Right lobe of liver (tissue), 6 donors: ENCODE data around the gene SERINC5. TPM values are rescaled to one million over a fixed set of nuclear protein-coding genes. Genes with fewer than 3 reads are reported as not detected.
"Not testable (repeated sequence)": the region's sequence is repeated elsewhere in the genome, so short reads cannot be mapped to it uniquely, and the experiment has no call there.

Experiments
- ATAC-seq, 4 donors: fragments of 200-7000 bp; cut with Tn5 transposase; one replicate each; pipeline ENCODE4 v1.9.1; 2020; ENCODE audit warnings: mild to moderate bottlenecking in 4 of 4, moderate library complexity in 4 of 4
- DNase-seq, 3 donors: peaks; one replicate each; pipeline ENCODE4 v3.0.0-alpha.2; 2020
- H3K27ac ChIP-seq, 3 donors: fragments of 200-600 bp; one replicate each; pipeline ENCODE4 v1.8.0; 2022
- H3K27me3 ChIP-seq, 2 donors: fragments of 200-600 bp; one replicate each; pipeline ENCODE4 v1.8.0; 2022
- H3K36me3 ChIP-seq, 4 donors: fragments of 200-600 bp; sonication (generic) in 1 of 4; one replicate each; pipeline versions ENCODE4 v1.5.1 to v1.8.0; 2017 to 2022; ENCODE audit warnings: control low read depth in 1 of 4
- H3K4me1 ChIP-seq, 4 donors: fragments of 200-600 bp; sonication (generic) in 1 of 4; one replicate each; pipeline versions ENCODE4 v1.5.1 to v1.8.0; 2017 to 2022; ENCODE audit warnings: control low read depth in 1 of 4
- H3K4me3 ChIP-seq, 3 donors: fragments of 200-600 bp; one replicate each; pipeline ENCODE4 v1.8.0; 2022
- H3K9me3 ChIP-seq, 4 donors: fragments of 200-600 bp; sonication (generic) in 1 of 4; one replicate each; pipeline versions ENCODE4 v1.5.1 to v1.8.0; 2017 to 2022; ENCODE audit warnings: control low read depth in 1 of 4
- POLR2A ChIP-seq: fragments of 450-650 bp; IDR thresholded peaks from one replicate; pipeline ENCODE4 v1.6.1; 2017; ENCODE audit warnings: antibody characterized with exemption, mild to moderate bottlenecking
- WGBS: methylation state at CpG from one replicate; pipeline ENCODE4 v1.1.6; 2018; ENCODE audit warnings: low coverage, low lambda C conversion rate; ENCODE audit not compliant: insufficient coverage; ENCODE audit errors: missing lambda C conversion rate; 5-methylcytosine and 5-hydroxymethylcytosine counted together
- intact Hi-C, 2 donors: fragments of 100-400 bp; cut with DNase I; formaldehyde crosslinking; loops; one replicate each; pipeline versions ENCODE4 v1.11.2 to v1.14.1; 2022
- total RNA-seq, 6 experiments: library from RNA; depleted of rRNA in 2 of 6; stranded (reverse); fragments of >200 nt in 2 of 6; fragmentation: NEBNext Ultra II Directional in 3 of 6; extraction: Animal tissue kit (Norgen Biotek cat#: 25700) in 3 of 6; gene quantifications; one replicate each; pipeline versions ENCODE4 v1.1.0 to v1.2.4, GENCODE V29; 2016 to 2023
- TF ChIP-seq, protein P1 (sequence below), 4 donors: fragments of 200-600 bp in 3 of 4; fragments of 450-650 bp in 1 of 4; IDR thresholded peaks; one replicate each; pipeline versions ENCODE4 v1.5.1 to v1.8.0; 2016 to 2022; ENCODE audit warnings: antibody characterized with exemption in 4 of 4, mild to moderate bottlenecking in 2 of 4
- donor health status: DM: no; HTN: yes; CAD: no.
- donor health status: DM: no; HTN: no; CAD: no.
- donor health status: DM: no; HTN: no; CAD: no.
- donor health status: DM: no; HTN: yes; CAD: no.
- donor health status: DM: no; HTN: yes; CAD: no.

SERINC5 gene
- total RNA-seq, 6 experiments from 2014 or later: 30.1 to 82.1 (median 57.9) TPM

- Histone ChIP-seq H3K27me3 (no peaks in the 10 kb centered on the region), H3K36me3 (no peaks in the 10 kb centered on the region), H3K27ac (no peak overlapping the region), H3K4me1 (no peaks in the 10 kb centered on the region), H3K4me3 (no peak overlapping the region), H3K9me3 (no peaks in the 10 kb centered on the region)
- 56% methylated on average over 2 of the region's 2 CpGs for WGBS
- DNase-seq: no peak
- ATAC-seq: peak; percentile 63 to 78 (median 74)
- intact Hi-C loops: loop anchor here in 1 of 2 donors (10.0 kb wide), 1 partner anchor 181 kb away; no protein-coding TSS in a partner anchor
- no peak for TF ChIP-seq POLR2A
- TF ChIP-seq, protein P1, sequence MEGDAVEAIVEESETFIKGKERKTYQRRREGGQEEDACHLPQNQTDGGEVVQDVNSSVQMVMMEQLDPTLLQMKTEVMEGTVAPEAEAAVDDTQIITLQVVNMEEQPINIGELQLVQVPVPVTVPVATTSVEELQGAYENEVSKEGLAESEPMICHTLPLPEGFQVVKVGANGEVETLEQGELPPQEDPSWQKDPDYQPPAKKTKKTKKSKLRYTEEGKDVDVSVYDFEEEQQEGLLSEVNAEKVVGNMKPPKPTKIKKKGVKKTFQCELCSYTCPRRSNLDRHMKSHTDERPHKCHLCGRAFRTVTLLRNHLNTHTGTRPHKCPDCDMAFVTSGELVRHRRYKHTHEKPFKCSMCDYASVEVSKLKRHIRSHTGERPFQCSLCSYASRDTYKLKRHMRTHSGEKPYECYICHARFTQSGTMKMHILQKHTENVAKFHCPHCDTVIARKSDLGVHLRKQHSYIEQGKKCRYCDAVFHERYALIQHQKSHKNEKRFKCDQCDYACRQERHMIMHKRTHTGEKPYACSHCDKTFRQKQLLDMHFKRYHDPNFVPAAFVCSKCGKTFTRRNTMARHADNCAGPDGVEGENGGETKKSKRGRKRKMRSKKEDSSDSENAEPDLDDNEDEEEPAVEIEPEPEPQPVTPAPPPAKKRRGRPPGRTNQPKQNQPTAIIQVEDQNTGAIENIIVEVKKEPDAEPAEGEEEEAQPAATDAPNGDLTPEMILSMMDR (IDR thresholded peaks at IDR 0.05): peak; percentile 34 to 50 (median 48)
Observed at GRCh38 chr5:80275347-80275746, 19.5 kb upstream of the SERINC5 start.

GRCh38 chr5:80270543-80270942 is 14.7 kb upstream of the SERINC5 start:
- WGBS: 84% methylated on average over 2 of the region's 2 CpGs
- H3K4me1 ChIP-seq, DNase-seq, ATAC-seq, H3K27me3 ChIP-seq, H3K9me3 ChIP-seq, H3K27ac ChIP-seq, H3K4me3 ChIP-seq, H3K36me3 ChIP-seq: not testable (repeated sequence)
- intact Hi-C loops: loop anchor here in 1 of 2 donors (10.0 kb wide), 1 partner anchor 176 kb away; no protein-coding TSS in a partner anchor

DNA sequence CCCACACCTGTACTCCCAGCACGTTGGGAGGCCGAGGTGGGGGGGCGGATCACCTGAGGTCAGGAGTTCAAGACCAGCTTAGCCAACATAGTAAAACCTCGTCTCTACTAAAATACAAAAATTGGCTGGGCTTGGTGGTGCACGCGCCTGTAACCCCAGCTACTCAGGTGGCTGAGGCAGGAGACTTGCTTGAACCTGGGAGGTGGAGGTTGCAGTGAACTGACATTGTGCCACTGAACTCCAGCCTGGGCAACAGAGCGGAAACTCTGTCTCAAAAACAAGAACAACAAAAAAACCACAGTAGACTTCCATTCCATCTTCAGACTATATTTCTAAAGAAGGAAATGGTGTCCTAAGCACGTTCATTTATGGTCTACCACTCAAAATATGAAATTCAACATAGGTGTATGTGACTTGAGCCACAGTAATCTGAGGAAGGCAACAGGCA is 14.2 kb upstream of the SERINC5 start:
- no peaks in the 10 kb centered on the region for H3K4me1 ChIP-seq
- 70% methylated on average over 7 of the region's 8 CpGs for WGBS
- H3K27me3 ChIP-seq: no peaks in the 10 kb centered on the region
- no peak overlapping the region for H3K27ac ChIP-seq
- intact Hi-C loops: loop anchor here in 1 of 2 donors (10.0 kb wide), 1 partner anchor 175 kb away; no protein-coding TSS in a partner anchor
- H3K9me3 ChIP-seq: no peaks in the 10 kb centered on the region
- TF ChIP-seq POLR2A: no peak
- TF ChIP-seq, protein P1 (IDR thresholded peaks at IDR 0.05): no peak
- ATAC-seq: no peak
- H3K4me3 ChIP-seq: no peak overlapping the region
- H3K36me3 ChIP-seq: no peaks in the 10 kb centered on the region
- no peak for DNase-seq

- H3K4me1 ChIP-seq: no peaks in the 10 kb centered on the region
- no peaks in the 10 kb centered on the region for H3K9me3 ChIP-seq
- no peaks in the 10 kb centered on the region for H3K36me3 ChIP-seq
- no peak overlapping the region for H3K4me3 ChIP-seq
- no peak for DNase-seq
- intact Hi-C loops: no loop called here
- no peak overlapping the region for H3K27ac ChIP-seq
- no peak for ATAC-seq
- 58% methylated on average over 5 of the region's 5 CpGs for WGBS
- TF ChIP-seq POLR2A: no peak
- TF ChIP-seq, protein P1 (IDR thresholded peaks at IDR 0.05): no peak
- H3K27me3 ChIP-seq: no peaks in the 10 kb centered on the region
Observed at GRCh38 chr5:80268916-80269315, 13.1 kb upstream of the SERINC5 start.

DNA sequence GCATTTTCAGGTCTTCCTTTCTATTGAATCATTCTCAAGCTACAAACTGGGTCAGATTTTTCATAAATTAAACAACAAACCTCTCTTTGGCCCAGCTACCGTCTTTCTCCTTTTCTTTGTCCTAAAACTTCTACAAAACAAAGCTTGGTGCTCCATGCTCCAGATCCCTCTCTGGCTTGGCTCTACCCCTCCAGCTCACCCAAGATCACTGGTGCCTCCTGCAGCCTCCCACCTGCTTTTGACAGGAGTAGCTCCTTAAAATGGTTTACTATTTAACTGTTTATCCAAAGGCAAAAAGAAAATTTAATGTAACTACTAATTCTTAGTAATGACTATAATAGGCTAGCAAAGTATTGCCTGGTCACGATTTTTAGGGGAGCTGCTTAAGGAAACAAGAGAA is 10.7 kb upstream of the SERINC5 start:
- ATAC-seq (no peak), DNase-seq (peak in 1 of 3 donors; percentile 10)
- Histone ChIP-seq H3K9me3 (no peaks in the 10 kb centered on the region), H3K27me3 (no peaks in the 10 kb centered on the region), H3K36me3 (no peaks in the 10 kb centered on the region), H3K4me3 (no peak overlapping the region), H3K4me1 (no peaks in the 10 kb centered on the region), H3K27ac (no peak overlapping the region)
- WGBS: 83% methylated on average over 2 of the region's 2 CpGs
- intact Hi-C loops: no loop called here
- no peak for TF ChIP-seq POLR2A
- TF ChIP-seq, protein P1 (IDR thresholded peaks at IDR 0.05): no peak
